CD4-positive, alpha-beta memory T cell (primary cell): ENCODE results near the gene UBE2F. TPM values are rescaled to one million over a fixed set of nuclear protein-coding genes. Genes with fewer than 3 reads are reported as not detected.

Experiments used
- CTCF ChIA-PET: fragments of 350-600 bp; sonication (Branson Sonifier 250); formaldehyde crosslinking; loops from one replicate; lab custom pipeline; 2021; ENCODE audit warnings: inconsistent platforms; ENCODE audit not compliant: partially characterized antibody; lab: Charles Lee
- POLR2A ChIA-PET: fragments of 350-600 bp; sonication (Branson Sonifier 250); formaldehyde crosslinking; loops from one replicate; lab custom pipeline; 2021; ENCODE audit not compliant: partially characterized antibody; lab: Charles Lee
- DNase-seq, 5 donors: peaks; one replicate each; pipeline versions ENCODE4 v3.0.0 to v3.0.0-alpha.2; 2020 to 2022; ENCODE audit warnings: mixed read lengths in 1 of 5
- H3K27ac ChIP-seq: one replicate; pipeline ENCODE4 v1.7.0; 2013; ENCODE audit warnings: low read depth, low read length
- H3K27me3 ChIP-seq: 2 replicates; pipeline ENCODE4 v1.7.0; 2013; ENCODE audit warnings: mild to moderate bottlenecking, low read length, moderate library complexity; ENCODE audit not compliant: insufficient read depth
- H3K36me3 ChIP-seq: 2 replicates; pipeline ENCODE4 v1.7.0; 2013; ENCODE audit warnings: mild to moderate bottlenecking, low read length, moderate library complexity; ENCODE audit not compliant: insufficient read depth
- H3K4me1 ChIP-seq: 2 replicates; pipeline ENCODE4 v1.7.0; 2013; ENCODE audit warnings: mild to moderate bottlenecking, low read length, moderate library complexity; ENCODE audit not compliant: insufficient read depth
- H3K4me3 ChIP-seq, 2 donors: one replicate each; pipeline ENCODE4 v1.7.0; 2013; ENCODE audit warnings: low read length in 2 of 2, mild to moderate bottlenecking in 1 of 2
- H3K9me3 ChIP-seq, 2 donors: one replicate each; pipeline ENCODE4 v1.7.0; 2013; ENCODE audit warnings: low read length in 2 of 2, control low read depth in 1 of 2; ENCODE audit not compliant: control insufficient read depth in 1 of 2
- H3K27ac Mint-ChIP-seq, 7 donors: one replicate each; pipeline ENCODE4 v1.8.0; 2020 to 2021; ENCODE audit warnings: mixed read lengths in 7 of 7, mild to moderate bottlenecking in 6 of 7, inconsistent platforms in 3 of 7, moderate library complexity in 3 of 7
- H3K27me3 Mint-ChIP-seq, 2 donors: one replicate each; pipeline ENCODE4 v1.8.0; 2020 to 2021; ENCODE audit warnings: mixed read lengths in 2 of 2
- H3K36me3 Mint-ChIP-seq, 2 donors: one replicate each; pipeline ENCODE4 v1.8.0; 2020 to 2021; ENCODE audit warnings: mixed read lengths in 2 of 2, inconsistent platforms in 1 of 2, mild to moderate bottlenecking in 1 of 2
- H3K4me1 Mint-ChIP-seq, 4 donors: one replicate each; pipeline ENCODE4 v1.8.0; 2020 to 2021; ENCODE audit warnings: mixed read lengths in 4 of 4, mild to moderate bottlenecking in 1 of 4
- H3K4me3 Mint-ChIP-seq, 8 donors: one replicate each; pipeline ENCODE4 v1.8.0; 2020 to 2021; ENCODE audit warnings: mixed read lengths in 8 of 8, mild to moderate bottlenecking in 7 of 8, moderate library complexity in 6 of 8, inconsistent platforms in 3 of 8
- H3K9me3 Mint-ChIP-seq, 8 donors: one replicate each; pipeline ENCODE4 v1.8.0; 2020 to 2021; ENCODE audit warnings: mixed read lengths in 8 of 8, mild to moderate bottlenecking in 5 of 8, inconsistent platforms in 3 of 8, moderate library complexity in 1 of 8
- intact Hi-C: fragments of 100-400 bp; cut with micrococcal nuclease; formaldehyde crosslinking; loops from one replicate; pipeline ENCODE4 v1.15.1; 2023
- polyA plus RNA-seq, 2 donors: library from polyadenylated mRNA; unstranded; fragments of 300-500 nt; fragmentation: Illumina TruSeq; gene quantifications; one replicate each; pipeline ENCODE4 v1.2.3, GENCODE V29; 2021
- total RNA-seq, 2 experiments: library from RNA; stranded (reverse); gene quantifications; one replicate each; pipeline ENCODE4 v1.2.3, GENCODE V29; 2021

The UBE2F gene, protein sequence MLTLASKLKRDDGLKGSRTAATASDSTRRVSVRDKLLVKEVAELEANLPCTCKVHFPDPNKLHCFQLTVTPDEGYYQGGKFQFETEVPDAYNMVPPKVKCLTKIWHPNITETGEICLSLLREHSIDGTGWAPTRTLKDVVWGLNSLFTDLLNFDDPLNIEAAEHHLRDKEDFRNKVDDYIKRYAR
- total RNA-seq (10 to 100 TPM; 35.7 to 39.3 TPM), polyA plus RNA-seq (100 to 1,000 TPM in 1 of 2 donors, 10 to 100 TPM in 1; 82.4 to 116 TPM)

DNA sequence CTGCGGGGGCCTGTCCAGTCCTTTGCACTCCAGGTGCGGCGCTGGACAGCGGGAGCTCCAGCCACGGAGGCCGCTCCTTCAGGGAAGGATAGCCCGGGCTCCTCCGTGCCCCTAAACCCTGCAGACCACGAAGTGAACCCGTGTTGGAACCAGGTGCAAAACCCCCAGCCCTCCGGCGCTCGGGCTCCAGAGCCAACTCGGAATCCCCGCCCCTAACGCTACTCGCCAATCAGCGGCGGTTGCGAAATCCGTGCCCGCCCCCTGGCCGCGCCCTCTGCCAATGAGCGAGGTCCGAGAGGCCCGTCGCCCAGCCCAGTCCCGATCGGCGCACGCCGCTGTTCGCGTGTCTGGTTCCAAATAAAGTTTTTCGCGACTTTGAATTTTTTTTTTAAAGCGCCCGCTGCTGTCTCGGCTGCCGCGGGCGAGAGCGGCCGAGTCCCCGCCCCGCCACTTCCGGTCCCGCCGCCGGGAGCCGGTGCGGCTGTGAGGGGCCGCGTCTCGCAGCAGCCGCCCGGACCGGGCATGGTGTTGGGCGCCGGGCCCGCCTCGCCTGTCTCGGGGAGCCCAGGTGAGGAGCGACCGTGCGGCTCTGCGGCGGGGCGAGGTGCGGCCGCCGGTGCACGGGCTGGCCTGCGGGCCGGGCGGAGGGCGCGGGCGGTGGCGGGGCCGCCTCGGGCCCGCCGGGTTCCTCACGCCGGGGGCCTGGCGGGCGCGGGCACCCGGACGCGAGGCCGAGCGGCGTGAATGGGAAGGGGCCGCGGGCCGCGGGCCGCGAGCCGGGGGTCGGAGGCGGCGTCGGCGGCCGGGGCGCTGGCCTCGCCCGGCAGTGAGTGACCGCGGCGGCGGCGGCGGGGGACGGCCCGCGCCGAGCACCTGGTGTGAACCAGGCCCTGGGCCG is at the start of gene UBE2F:
TSS of gene UBE2F (plus strand) at position 450 of the 898 bp plus-strand sequence. CDS start 6,094 bp downstream, outside the sequence.
- Histone ChIP-seq H3K9me3 (peaks cover 0 to 8% of the 10 kb centered on the region in 2 donors), H3K4me3 (peak within 1 kb of the TSS; percentile 58 to 77), H3K36me3 (no peaks in the 10 kb centered on the region), H3K27me3 (no peaks in the 10 kb centered on the region), H3K4me1 (peaks cover 40% of the 10 kb centered on the region), H3K27ac (peak within 1 kb of the TSS; percentile 61)
- H3K27me3 Mint-ChIP-seq, result no peaks in the 10 kb centered on the region
- peaks cover 0 to 18% (median 9%) of the 10 kb centered on the region in 8 donors for H3K9me3 Mint-ChIP-seq
- ChIA-PET CTCF (no interaction called here), POLR2A (interaction anchor here (0.6 to 1.0 kb wide), 2 partner anchors 44 to 92 kb away, joined by 3 read pairs; no protein-coding TSS in a partner anchor)
- H3K4me3 Mint-ChIP-seq, result peak within 1 kb of the TSS; percentile 84 to 92 (median 87)
- peak within 1 kb of the TSS; percentile 81 to 96 (median 91) for H3K27ac Mint-ChIP-seq
- peak; percentile 95 to 97 (median 97) for DNase-seq
- H3K4me1 Mint-ChIP-seq, result peaks cover 32 to 52% (median 42%) of the 10 kb centered on the region in 4 donors
- intact Hi-C loops, result loop anchor here (1.0 to 5.0 kb wide), 6 partner anchors 44 to 321 kb away; partner anchors contain the start of genes ILKAP, PER2 and RAMP1
- H3K36me3 Mint-ChIP-seq, result peaks cover 0 to 12% of the 10 kb centered on the region in 2 donors

DNA sequence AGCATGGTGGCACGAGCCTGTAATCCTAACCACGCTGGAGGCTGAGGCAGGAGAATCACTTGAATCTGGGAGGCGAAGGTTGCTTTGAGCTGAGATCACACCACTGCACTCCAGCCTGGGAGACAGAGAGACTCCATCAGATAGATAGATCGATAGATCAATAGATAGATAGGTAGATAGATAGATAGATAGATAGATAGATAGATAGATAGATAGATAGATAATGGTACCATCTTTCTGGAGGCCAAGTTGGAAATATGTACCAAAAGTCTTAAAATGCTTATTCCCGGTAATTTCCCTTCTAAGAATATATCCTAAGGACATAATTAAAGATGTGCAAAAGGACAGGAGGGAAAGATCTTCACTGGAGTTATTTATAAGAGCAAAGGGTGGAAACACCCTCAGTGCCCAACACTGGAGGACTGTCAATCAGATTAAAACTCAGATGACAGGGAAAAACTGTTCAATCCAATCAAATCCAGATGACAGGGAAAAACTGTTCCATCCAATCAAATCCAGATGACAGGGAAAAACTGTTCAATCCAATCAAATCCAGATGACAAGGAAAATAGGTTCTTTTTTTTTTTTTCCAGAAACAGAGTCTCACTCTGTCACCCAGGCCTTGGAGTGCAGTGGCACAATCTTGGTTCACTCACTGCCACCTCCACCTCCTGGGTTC is 49.0 kb upstream of the UBE2F start:
- Histone ChIP-seq H3K4me3 (no peak overlapping the region), H3K36me3 (no peaks in the 10 kb centered on the region), H3K4me1 (peaks cover 4% of the 10 kb centered on the region), H3K27ac (no peak overlapping the region), H3K27me3 (no peaks in the 10 kb centered on the region), H3K9me3 (no peaks in the 10 kb centered on the region)
- Mint-ChIP-seq H3K4me1 (peaks cover 0 to 8% (median 4%) of the 10 kb centered on the region in 4 donors), H3K4me3 (no peak overlapping the region), H3K27me3 (no peaks in the 10 kb centered on the region), H3K36me3 (no peaks in the 10 kb centered on the region), H3K27ac (no peak overlapping the region), H3K9me3 (peaks cover 0 to 4% (median 0%) of the 10 kb centered on the region in 8 donors)
- no peak for DNase-seq
- CTCF ChIA-PET, result no interaction called here
- intact Hi-C loops, result no loop called here
- POLR2A ChIA-PET, result no interaction called here

DNA sequence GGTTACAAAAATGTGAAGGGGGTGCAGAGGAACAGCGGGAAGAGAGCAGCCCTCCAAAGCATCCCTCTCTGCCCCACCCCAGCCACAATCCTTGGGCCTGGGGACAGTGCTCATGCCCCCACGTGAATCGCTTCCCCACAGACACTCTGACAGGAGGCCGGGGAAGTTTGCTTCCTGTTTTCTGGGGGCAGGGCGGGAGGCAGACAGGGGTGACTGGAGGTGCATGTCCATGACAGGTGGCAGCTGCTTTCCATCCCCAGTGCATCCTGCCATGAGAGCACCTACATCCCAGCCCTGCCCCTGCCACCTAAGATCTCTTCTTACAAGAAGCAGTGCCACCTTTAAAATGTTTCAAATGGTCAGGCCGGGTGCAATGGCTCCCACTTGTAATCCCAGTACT is 47.2 kb upstream of the UBE2F start:
- CTCF ChIA-PET, result interaction anchor here (0.8 kb wide), 1 partner anchor 28 kb away, joined by 4 read pairs; no protein-coding TSS in a partner anchor
- Mint-ChIP-seq H3K27me3 (no peaks in the 10 kb centered on the region), H3K9me3 (peaks cover 0 to 2% (median 0%) of the 10 kb centered on the region in 8 donors), H3K4me1 (peaks cover 3 to 13% (median 8%) of the 10 kb centered on the region in 4 donors), H3K4me3 (no peak overlapping the region), H3K36me3 (no peaks in the 10 kb centered on the region), H3K27ac (peak overlapping the region in 1 of 7 donors; percentile 32)
- Histone ChIP-seq H3K27ac (no peak overlapping the region), H3K4me1 (peaks cover 4% of the 10 kb centered on the region), H3K4me3 (no peak overlapping the region), H3K27me3 (no peaks in the 10 kb centered on the region), H3K36me3 (no peaks in the 10 kb centered on the region), H3K9me3 (no peaks in the 10 kb centered on the region)
- intact Hi-C loops, result no loop called here
- POLR2A ChIA-PET, result interaction anchor here (1.3 kb wide), 1 partner anchor 21 kb away, joined by 4 read pairs; no protein-coding TSS in a partner anchor
- no peak for DNase-seq

DNA sequence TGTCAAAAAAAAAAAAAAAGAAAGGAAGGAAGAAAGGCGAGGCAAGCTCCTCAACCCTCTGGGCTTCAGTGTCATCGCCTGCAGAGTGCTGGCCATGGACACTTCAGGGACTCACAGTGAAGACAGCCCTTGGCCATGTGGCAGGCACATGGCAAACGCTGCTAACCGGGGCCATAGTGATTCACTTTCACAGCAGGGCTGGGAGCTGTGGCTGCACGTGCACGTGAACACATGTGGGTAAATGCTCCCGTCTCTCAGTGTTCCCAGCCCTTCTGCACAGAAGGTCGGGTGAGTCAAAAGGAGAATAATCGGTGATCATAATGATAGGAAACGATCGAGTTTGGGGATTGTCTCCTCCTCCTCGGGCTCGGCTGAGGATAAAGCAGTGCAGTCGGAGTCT is 46.1 kb upstream of the UBE2F start:
- H3K9me3 Mint-ChIP-seq, result peaks cover 0 to 2% (median 0%) of the 10 kb centered on the region in 8 donors
- no peaks in the 10 kb centered on the region for H3K36me3 Mint-ChIP-seq
- H3K9me3 ChIP-seq, result no peaks in the 10 kb centered on the region
- CTCF ChIA-PET, result interaction anchor here (0.8 kb wide), 1 partner anchor 27 kb away, joined by 4 read pairs; no protein-coding TSS in a partner anchor
- H3K4me1 Mint-ChIP-seq, result peaks cover 7 to 17% (median 12%) of the 10 kb centered on the region in 4 donors
- H3K27ac ChIP-seq, result no peak overlapping the region
- peak overlapping the region in 1 of 8 donors; percentile 3 for H3K4me3 Mint-ChIP-seq
- intact Hi-C loops, result no loop called here
- peak overlapping the region in 1 of 7 donors; percentile 42 for H3K27ac Mint-ChIP-seq
- no peak overlapping the region for H3K4me3 ChIP-seq
- no peaks in the 10 kb centered on the region for H3K36me3 ChIP-seq
- peaks cover 8% of the 10 kb centered on the region for H3K4me1 ChIP-seq
- POLR2A ChIA-PET, result no interaction called here
- DNase-seq, result no peak
- H3K27me3 Mint-ChIP-seq, result no peaks in the 10 kb centered on the region
- no peaks in the 10 kb centered on the region for H3K27me3 ChIP-seq

DNA sequence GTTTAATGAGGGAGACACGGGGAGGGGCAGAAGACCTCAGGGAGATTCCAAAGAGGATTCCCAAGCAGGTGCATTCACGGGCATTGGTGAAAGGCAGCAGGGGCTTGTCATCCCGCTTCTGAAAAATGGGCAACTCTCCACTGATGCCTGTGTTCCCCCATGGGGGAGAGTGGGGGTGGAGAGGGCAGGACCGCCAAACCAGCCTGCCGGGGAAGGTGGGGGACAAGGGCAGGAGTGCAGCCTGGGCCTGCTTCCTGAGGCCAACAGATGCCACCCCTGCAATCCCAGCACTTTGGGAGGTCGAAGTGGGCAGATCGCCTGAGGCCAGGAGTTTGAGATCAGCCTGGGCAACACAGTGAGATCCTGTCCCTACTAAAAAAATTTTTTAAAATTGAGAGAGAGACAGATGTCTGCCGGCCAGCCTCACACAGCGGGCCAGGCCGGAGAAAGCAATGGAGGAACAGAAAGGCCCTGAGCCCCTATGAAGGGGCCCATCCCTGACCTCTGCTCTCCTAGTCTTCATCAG is 44.8 kb upstream of the UBE2F start:
- H3K4me3 Mint-ChIP-seq, result peak overlapping the region in 3 of 8 donors; percentile 15 to 56 (median 22)
- ChIA-PET CTCF (interaction anchor here (1.3 to 2.5 kb wide), 5 partner anchors 10 to 341 kb away, joined by 4 to 14 read pairs (median 5); no protein-coding TSS in a partner anchor), POLR2A (interaction anchor here (0.9 to 1.4 kb wide), 2 partner anchors 20 to 44 kb away, joined by 3 to 4 read pairs; partner anchors contain the start of gene UBE2F)

DNA sequence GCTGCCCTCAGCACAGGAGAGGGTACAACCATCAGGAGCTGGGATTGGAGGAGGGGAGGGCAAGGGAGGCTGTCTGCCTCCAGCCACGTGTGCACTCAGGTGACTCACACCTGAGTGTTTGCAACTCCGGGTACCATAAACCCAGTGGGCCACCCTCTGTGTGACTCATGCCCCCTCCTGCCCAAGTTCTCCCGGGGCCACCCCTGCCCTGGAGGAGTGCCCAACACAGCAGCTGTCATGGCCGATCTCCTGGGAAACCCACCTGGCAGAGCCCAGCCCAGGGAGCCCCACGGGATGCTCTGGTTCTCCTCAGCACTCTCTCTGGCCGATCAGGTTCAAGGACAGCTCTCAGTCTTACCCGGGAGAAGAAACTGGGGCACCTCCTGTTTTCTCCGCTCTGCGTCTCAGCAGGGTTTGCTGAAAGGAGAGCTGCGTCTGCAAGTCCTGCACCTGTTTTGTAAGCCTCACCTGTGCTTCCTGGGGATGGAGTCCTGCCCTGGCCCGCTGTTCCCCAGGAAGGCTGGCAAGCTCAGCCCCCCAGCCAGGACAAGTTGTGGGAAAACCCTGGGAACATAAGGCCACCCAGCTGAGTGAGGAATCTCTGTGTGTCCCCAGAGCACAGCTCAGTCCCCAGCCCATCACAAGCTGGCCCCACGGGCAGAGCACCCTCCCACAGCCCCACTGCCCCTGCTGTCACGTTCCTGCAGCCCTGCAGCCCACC is 44.0 kb upstream of the UBE2F start:
- H3K4me3 ChIP-seq, result no peak overlapping the region
- peaks cover 16% of the 10 kb centered on the region for H3K4me1 ChIP-seq
- H3K9me3 ChIP-seq, result no peaks in the 10 kb centered on the region
- intact Hi-C loops, result loop anchor here (1.0 to 2.0 kb wide), 3 partner anchors 44 to 340 kb away; partner anchors contain the start of gene UBE2F
- H3K27ac ChIP-seq, result no peak overlapping the region
- no peak for DNase-seq
- ChIA-PET CTCF (interaction anchor here (0.6 to 2.5 kb wide), 19 partner anchors 9 to 344 kb away, joined by 3 to 16 read pairs (median 4); partner anchors contain the start of gene KLHL30), POLR2A (interaction anchor here (0.9 to 1.4 kb wide), 4 partner anchors 19 to 82 kb away, joined by 3 to 4 read pairs (median 4); partner anchors contain the start of gene UBE2F)
- Mint-ChIP-seq H3K36me3 (no peaks in the 10 kb centered on the region), H3K4me1 (peaks cover 17 to 30% (median 21%) of the 10 kb centered on the region in 4 donors), H3K4me3 (peak overlapping the region in 7 of 8 donors; percentile 45 to 79 (median 63)), H3K9me3 (no peaks in the 10 kb centered on the region), H3K27ac (peak overlapping the region in 2 of 7 donors; percentile 2 to 29), H3K27me3 (no peaks in the 10 kb centered on the region)
- no peaks in the 10 kb centered on the region for H3K27me3 ChIP-seq
- no peaks in the 10 kb centered on the region for H3K36me3 ChIP-seq

More for the DNA sequence above, 44.8 kb upstream of the UBE2F start:
- Histone ChIP-seq H3K27me3 (no peaks in the 10 kb centered on the region), H3K4me3 (no peak overlapping the region), H3K36me3 (no peaks in the 10 kb centered on the region), H3K9me3 (no peaks in the 10 kb centered on the region), H3K4me1 (peaks cover 16% of the 10 kb centered on the region), H3K27ac (no peak overlapping the region)
- intact Hi-C loops, result loop anchor here (2.0 kb wide), 1 partner anchor 45 kb away; the partner anchor contains the start of gene UBE2F
- H3K27me3 Mint-ChIP-seq, result no peaks in the 10 kb centered on the region
- H3K9me3 Mint-ChIP-seq, result no peaks in the 10 kb centered on the region
- DNase-seq, result no peak
- no peaks in the 10 kb centered on the region for H3K36me3 Mint-ChIP-seq
- no peak overlapping the region for H3K27ac Mint-ChIP-seq
- H3K4me1 Mint-ChIP-seq, result peaks cover 14 to 25% (median 18%) of the 10 kb centered on the region in 4 donors
